CD4-positive, alpha-beta T cell (primary cell): ENCODE measurements around the gene SRPX2. TPM values are rescaled to one million over a fixed set of nuclear protein-coding genes. Genes with fewer than 3 reads are reported as not detected.

ENCODE experiments used
- ATAC-seq: fragments of 200-7000 bp; cut with Tn5 transposase; one replicate; pipeline ENCODE4 v1.10.0; 2022; ENCODE audit warnings: mild to moderate bottlenecking; ENCODE audit not compliant: poor library complexity
- CTCF ChIA-PET: fragments of 350-600 bp; sonication (Branson Sonifier 250); formaldehyde crosslinking; loops from one replicate; lab custom pipeline; 2021; ENCODE audit warnings: antibody characterized with exemption, inconsistent platforms; lab: Charles Lee
- POLR2A ChIA-PET: fragments of 350-600 bp; sonication (Branson Sonifier 250); formaldehyde crosslinking; loops from one replicate; lab custom pipeline; 2021; ENCODE audit warnings: antibody characterized with exemption, inconsistent platforms; lab: Charles Lee
- DNase-seq, 14 experiments: peaks; one replicate each; pipeline ENCODE4 v3.0.0-alpha.2; 2013 to 2020; ENCODE audit warnings: mixed read lengths in 2 of 14
- H3K27ac ChIP-seq, 2 donors: one replicate each; pipeline versions ENCODE4 v1.5.1 to v1.7.0; 2013; ENCODE audit warnings: low read length in 2 of 2, low read depth in 1 of 2, mild to moderate bottlenecking in 1 of 2
- H3K27me3 ChIP-seq, 2 experiments: 1 replicate in 1 of 2; 2 replicates in 1 of 2; pipeline versions ENCODE4 v1.6.1 to v1.7.0; 2013; ENCODE audit warnings: low read length in 2 of 2, control low read depth in 1 of 2, mild to moderate bottlenecking in 1 of 2, moderate library complexity in 1 of 2; ENCODE audit not compliant: insufficient read depth in 2 of 2, control insufficient read depth in 1 of 2
- H3K36me3 ChIP-seq: one replicate; pipeline ENCODE4 v1.6.1; 2013; ENCODE audit warnings: low read length, control low read depth; ENCODE audit not compliant: insufficient read depth
- H3K4me1 ChIP-seq: one replicate; pipeline ENCODE4 v1.6.1; 2013; ENCODE audit warnings: low read length, control low read depth; ENCODE audit not compliant: insufficient read depth
- H3K4me3 ChIP-seq: one replicate; pipeline ENCODE4 v1.5.1; 2013; ENCODE audit warnings: mild to moderate bottlenecking, low read length, moderate library complexity
- H3K9me3 ChIP-seq, 2 experiments: 1 replicate in 1 of 2; 2 replicates in 1 of 2; pipeline versions ENCODE4 v1.6.1 to v1.7.0; 2013; ENCODE audit warnings: low read length in 2 of 2, mild to moderate bottlenecking in 2 of 2, control low read depth in 1 of 2, moderate library complexity in 1 of 2; ENCODE audit not compliant: control insufficient read depth in 1 of 2, insufficient read depth in 1 of 2
- H3K27ac Mint-ChIP-seq: one replicate; pipeline ENCODE4 v1.8.0; 2020; ENCODE audit warnings: mixed read lengths
- H3K27me3 Mint-ChIP-seq: one replicate; pipeline ENCODE4 v1.8.0; 2021; ENCODE audit warnings: mixed read lengths
- H3K36me3 Mint-ChIP-seq: one replicate; pipeline ENCODE4 v1.8.0; 2021; ENCODE audit warnings: low read depth, mixed read lengths
- H3K4me1 Mint-ChIP-seq: one replicate; pipeline ENCODE4 v1.8.0; 2021; ENCODE audit warnings: low read depth, mixed read lengths
- H3K4me3 Mint-ChIP-seq: one replicate; pipeline ENCODE4 v1.8.0; 2020; ENCODE audit warnings: mild to moderate bottlenecking, mixed read lengths
- H3K9me3 Mint-ChIP-seq: one replicate; pipeline ENCODE4 v1.8.0; 2020; ENCODE audit warnings: mixed read lengths
- intact Hi-C, 2 experiments: fragments of 100-400 bp; cut with DNase I in 1 of 2; cut with micrococcal nuclease in 1 of 2; formaldehyde crosslinking; loops; one replicate each; pipeline versions ENCODE4 v1.15.1 to v1.9.0; 2023 to 2025; cut with DNase I, micrococcal nuclease
- total RNA-seq, 174 experiments: library from RNA in 2 of 174; stranded (reverse) in 2 of 174; gene quantifications; one replicate each; pipeline ENCODE4 v1.2.3 and lab custom pipeline; 2021 to 2026
- TF ChIP-seq, protein P1 (sequence below): fragments of 200-600 bp; IDR thresholded peaks from one replicate; pipeline ENCODE4 v1.8.0; 2022; ENCODE audit warnings: antibody characterized with exemption, mild to moderate bottlenecking

SRPX2 gene
- total RNA-seq, 2 experiments from 2014 or later, result not detected

GRCh38 chrX:100673397-100673953 is 29.5 kb downstream of the SRPX2 start:
- Histone ChIP-seq H3K36me3 (no peaks in the 10 kb centered on the region), H3K4me3 (no peak overlapping the region), H3K27me3 (no peaks in the 10 kb centered on the region), H3K9me3 (no peaks in the 10 kb centered on the region), H3K27ac (no peak overlapping the region), H3K4me1 (no peaks in the 10 kb centered on the region)
- intact Hi-C loops, result loop anchor here in 1 of 2 experiments (5.0 kb wide), 1 partner anchor 94 kb away; no protein-coding TSS in a partner anchor
- Mint-ChIP-seq H3K27ac (no peak overlapping the region), H3K9me3 (no peaks in the 10 kb centered on the region), H3K4me3 (no peak overlapping the region), H3K4me1 (peaks cover 12% of the 10 kb centered on the region), H3K36me3 (no peaks in the 10 kb centered on the region), H3K27me3 (peaks cover 4% of the 10 kb centered on the region)
- no peak for ATAC-seq
- DNase-seq, result no peak
- TF ChIP-seq, protein P1, sequence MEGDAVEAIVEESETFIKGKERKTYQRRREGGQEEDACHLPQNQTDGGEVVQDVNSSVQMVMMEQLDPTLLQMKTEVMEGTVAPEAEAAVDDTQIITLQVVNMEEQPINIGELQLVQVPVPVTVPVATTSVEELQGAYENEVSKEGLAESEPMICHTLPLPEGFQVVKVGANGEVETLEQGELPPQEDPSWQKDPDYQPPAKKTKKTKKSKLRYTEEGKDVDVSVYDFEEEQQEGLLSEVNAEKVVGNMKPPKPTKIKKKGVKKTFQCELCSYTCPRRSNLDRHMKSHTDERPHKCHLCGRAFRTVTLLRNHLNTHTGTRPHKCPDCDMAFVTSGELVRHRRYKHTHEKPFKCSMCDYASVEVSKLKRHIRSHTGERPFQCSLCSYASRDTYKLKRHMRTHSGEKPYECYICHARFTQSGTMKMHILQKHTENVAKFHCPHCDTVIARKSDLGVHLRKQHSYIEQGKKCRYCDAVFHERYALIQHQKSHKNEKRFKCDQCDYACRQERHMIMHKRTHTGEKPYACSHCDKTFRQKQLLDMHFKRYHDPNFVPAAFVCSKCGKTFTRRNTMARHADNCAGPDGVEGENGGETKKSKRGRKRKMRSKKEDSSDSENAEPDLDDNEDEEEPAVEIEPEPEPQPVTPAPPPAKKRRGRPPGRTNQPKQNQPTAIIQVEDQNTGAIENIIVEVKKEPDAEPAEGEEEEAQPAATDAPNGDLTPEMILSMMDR, result no peak
- ChIA-PET POLR2A (no interaction called here), CTCF (interaction anchor here (2.9 kb wide), 1 partner anchor 95 kb away, joined by 13 read pairs; no protein-coding TSS in a partner anchor)

DNA sequence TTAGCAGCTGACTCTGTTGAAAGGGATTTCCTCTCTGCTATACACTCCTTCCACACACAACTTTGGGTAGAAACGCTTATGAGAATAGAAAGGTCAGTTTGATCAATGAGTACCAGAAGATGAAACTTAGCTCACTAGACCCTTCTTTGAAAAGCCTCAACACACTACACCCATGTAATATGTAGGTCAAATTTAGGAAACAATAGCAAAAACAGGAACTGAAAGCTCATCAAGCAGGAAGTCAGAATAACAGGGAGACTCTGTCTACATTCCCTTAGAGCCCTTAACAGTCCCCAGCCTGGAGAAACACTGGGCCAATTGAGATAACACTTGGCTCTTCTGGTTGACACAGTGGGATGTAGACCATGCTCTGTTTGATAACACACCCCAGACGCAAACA is 30.7 kb downstream of the SRPX2 start:
- DNase-seq (peak in 2 of 14 experiments; percentile 1 to 12), ATAC-seq (no peak)
- Histone ChIP-seq H3K36me3 (no peaks in the 10 kb centered on the region), H3K27ac (no peak overlapping the region), H3K4me1 (no peaks in the 10 kb centered on the region), H3K9me3 (no peaks in the 10 kb centered on the region), H3K27me3 (no peaks in the 10 kb centered on the region), H3K4me3 (no peak overlapping the region)
- TF ChIP-seq, protein P1, result no peak
- intact Hi-C loops, result loop anchor here in 1 of 2 experiments (5.0 kb wide), 1 partner anchor 93 kb away; no protein-coding TSS in a partner anchor
- H3K4me1 Mint-ChIP-seq, result peaks cover 12% of the 10 kb centered on the region
- CTCF ChIA-PET, result interaction anchor here (1.2 kb wide), 1 partner anchor 12 kb away, joined by 3 read pairs; no protein-coding TSS in a partner anchor
- H3K27me3 Mint-ChIP-seq, result peaks cover 4% of the 10 kb centered on the region
- peak overlapping the region; percentile 30 for H3K4me3 Mint-ChIP-seq
- H3K27ac Mint-ChIP-seq, result no peak overlapping the region
- H3K9me3 Mint-ChIP-seq, result no peaks in the 10 kb centered on the region
- H3K36me3 Mint-ChIP-seq, result no peaks in the 10 kb centered on the region
- POLR2A ChIA-PET, result no interaction called here

DNA sequence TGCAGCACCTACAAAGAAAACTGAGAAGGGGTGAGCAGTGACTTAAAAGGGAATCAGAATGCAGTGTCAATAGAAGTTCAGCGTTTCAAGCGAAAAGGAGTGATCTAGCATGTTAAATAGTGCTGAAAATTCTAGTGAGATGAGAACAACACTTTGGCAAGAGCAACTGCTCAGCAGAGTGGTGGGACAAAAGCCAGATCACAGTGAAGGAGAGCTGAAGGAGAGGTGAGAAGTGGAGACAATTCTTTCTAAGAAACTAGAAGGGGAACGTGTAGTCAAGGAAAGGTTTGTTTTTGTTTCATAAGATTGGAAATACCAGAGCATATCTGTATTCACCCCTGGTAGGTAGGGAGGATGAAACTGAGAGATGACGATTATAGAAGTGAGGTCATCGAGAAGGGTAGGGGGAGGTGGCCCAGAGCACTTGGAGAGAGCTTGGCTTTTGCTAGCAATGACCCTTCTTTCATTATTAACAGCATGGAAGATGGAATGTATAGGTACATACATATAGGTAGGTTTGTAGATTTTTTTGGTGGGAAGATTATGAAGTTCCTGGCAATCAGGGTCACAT is 33.7 kb downstream of the SRPX2 start:
- Histone ChIP-seq H3K36me3 (no peaks in the 10 kb centered on the region), H3K27me3 (no peaks in the 10 kb centered on the region), H3K4me3 (no peak overlapping the region), H3K9me3 (no peaks in the 10 kb centered on the region), H3K27ac (no peak overlapping the region), H3K4me1 (no peaks in the 10 kb centered on the region)
- no peak for ATAC-seq
- H3K4me3 Mint-ChIP-seq, result no peak overlapping the region
- H3K27ac Mint-ChIP-seq, result no peak overlapping the region
- intact Hi-C loops, result no loop called here
- DNase-seq, result no peak
- peaks cover 12% of the 10 kb centered on the region for H3K4me1 Mint-ChIP-seq
- ChIA-PET POLR2A (no interaction called here), CTCF (no interaction called here)
- no peaks in the 10 kb centered on the region for H3K36me3 Mint-ChIP-seq
- H3K9me3 Mint-ChIP-seq, result no peaks in the 10 kb centered on the region
- H3K27me3 Mint-ChIP-seq, result peaks cover 4% of the 10 kb centered on the region
- TF ChIP-seq, protein P1, result no peak
